OCI-LY3 (cell line): ENCODE results near the gene CPA4.
"Not testable (repeated sequence)": the region's sequence is repeated elsewhere in the genome, so short reads cannot be mapped to it uniquely, and the experiment has no call there.

Source experiments
- H2AFZ ChIP-seq: fragments of 200-600, 300-600 bp; shearing (Covaris generic); 2 replicates; pipeline ENCODE4 v1.6.0; 2014; ENCODE audit warnings: antibody characterized with exemption, low read depth, low read length
- H3K27ac ChIP-seq: fragments of 200-600, 300-600 bp; sonication (generic); 2 replicates; pipeline ENCODE4 v1.5.1; 2014; ENCODE audit warnings: mild to moderate bottlenecking, low read length, moderate library complexity, mixed read lengths
- H3K27me3 ChIP-seq: fragments of 200-600, 300-600 bp; sonication (generic); 2 replicates; pipeline ENCODE4 v1.6.1; 2014; ENCODE audit warnings: low read depth, low read length, mixed read lengths
- H3K36me3 ChIP-seq: fragments of 200-600, 300-600 bp; sonication (generic); replicated peaks from 2 replicates; pipeline ENCODE3; 2014; ENCODE audit warnings: low read depth, low read length, mixed read lengths
- H3K4me1 ChIP-seq: fragments of 300-600, 200-600 bp; sonication (generic); 2 replicates; pipeline ENCODE4 v1.6.1; 2014; ENCODE audit warnings: low read length, mixed read lengths
- H3K4me2 ChIP-seq: fragments of 200-600, 300-600 bp; sonication (generic); 2 replicates; pipeline ENCODE4 v1.6.1; 2014; ENCODE audit warnings: low read length, mixed read lengths
- H3K4me3 ChIP-seq: fragments of 300-600, 200-600 bp; sonication (generic); 2 replicates; pipeline ENCODE4 v1.5.1; 2014; ENCODE audit warnings: antibody characterized with exemption, mild to moderate bottlenecking, low read length, moderate library complexity
- H3K79me2 ChIP-seq: fragments of 300-600, 200-600 bp; shearing (Covaris generic); 2 replicates; pipeline ENCODE4 v1.6.1; 2014; ENCODE audit warnings: mild to moderate bottlenecking, low read length, mixed read lengths
- H3K9ac ChIP-seq: fragments of 300-600, 200-600 bp; shearing (Covaris generic); 2 replicates; pipeline ENCODE4 v1.6.0; 2014; ENCODE audit warnings: mild to moderate bottlenecking, low read length, moderate library complexity
- H3K9me3 ChIP-seq: fragments of 200-600, 300-600 bp; shearing (Covaris generic); 2 replicates; pipeline ENCODE4 v1.6.1; 2014; ENCODE audit warnings: low read length, mixed read lengths; ENCODE audit not compliant: insufficient read depth
- H4K20me1 ChIP-seq: fragments of 200-600, 300-600 bp; sonication (generic); 2 replicates; pipeline ENCODE4 v1.6.1; 2016; ENCODE audit warnings: low read length, mixed read lengths; ENCODE audit not compliant: insufficient read depth
- CTCF ChIP-seq: fragments of 200-600, 300-600 bp; sonication (generic); IDR thresholded peaks from 2 replicates; pipeline ENCODE4 v1.5.1; 2014; ENCODE audit warnings: antibody characterized with exemption, low read length, low read depth
- EZH2phosphoT487 ChIP-seq: fragments of 200-600 bp; shearing (Covaris generic); IDR thresholded peaks from 2 replicates; pipeline ENCODE4 v1.6.1; 2018; ENCODE audit warnings: antibody characterized with exemption, mixed run types, low read depth

CPA4 gene

GRCh38 chr7:130314305-130314704 lies 21.3 kb downstream of the CPA4 start:
- peaks cover 12% of the 10 kb centered on the region for H3K4me1 ChIP-seq
- H4K20me1 ChIP-seq: no peaks in the 10 kb centered on the region
- peaks cover 20% of the 10 kb centered on the region; the same call in 1 of the 2 replicates for H3K27me3 ChIP-seq
- H3K36me3 ChIP-seq: no peaks in the 10 kb centered on the region
- no peak for TF ChIP-seq CTCF
- no peak overlapping the region for H3K4me2 ChIP-seq
- no peaks in the 10 kb centered on the region for H3K79me2 ChIP-seq
- H3K9ac ChIP-seq: no peak overlapping the region
- no peak overlapping the region for H3K27ac ChIP-seq
- no peaks in the 10 kb centered on the region for H3K9me3 ChIP-seq
- no peak overlapping the region for H2AFZ ChIP-seq
- no peak overlapping the region for H3K4me3 ChIP-seq

DNA sequence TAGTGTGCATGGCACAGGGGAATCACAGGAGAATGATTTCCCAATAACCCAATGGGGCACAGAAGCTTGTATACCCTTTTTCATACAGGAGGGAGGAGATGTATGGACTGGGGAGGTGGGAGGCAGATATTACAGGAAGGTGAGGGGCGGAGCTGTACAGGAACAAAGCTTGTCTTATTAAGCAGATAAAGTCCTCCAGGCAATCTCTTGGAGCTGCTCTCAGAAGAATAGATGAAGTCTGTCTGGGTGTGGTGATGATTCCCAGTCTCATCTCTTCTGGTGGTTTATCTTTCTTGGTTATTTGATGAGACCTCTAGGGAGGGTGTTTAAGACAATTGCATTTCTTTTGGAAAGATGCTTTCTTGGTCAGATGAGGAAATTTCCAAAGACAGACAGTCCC lies 26.6 kb downstream of the CPA4 start:
- H3K79me2 ChIP-seq: no peaks in the 10 kb centered on the region
- no peaks in the 10 kb centered on the region for H3K9me3 ChIP-seq
- H3K4me3 ChIP-seq: no peak overlapping the region
- no peaks in the 10 kb centered on the region for H3K36me3 ChIP-seq
- no peaks in the 10 kb centered on the region for H4K20me1 ChIP-seq
- no peak for TF ChIP-seq EZH2phosphoT487
- no peak for TF ChIP-seq CTCF
- peaks cover 5% of the 10 kb centered on the region; the same call in 1 of the 2 replicates for H3K27me3 ChIP-seq
- H2AFZ ChIP-seq: no peak overlapping the region
- no peak overlapping the region for H3K4me2 ChIP-seq
- H3K9ac ChIP-seq: no peak overlapping the region
- no peaks in the 10 kb centered on the region for H3K4me1 ChIP-seq
- no peak overlapping the region for H3K27ac ChIP-seq

- not testable (repeated sequence) for H3K4me3 ChIP-seq, H2AFZ ChIP-seq, H3K9ac ChIP-seq, H3K79me2 ChIP-seq, H3K4me2 ChIP-seq, H3K36me3 ChIP-seq, H3K27ac ChIP-seq, H3K9me3 ChIP-seq, H4K20me1 ChIP-seq, H3K4me1 ChIP-seq, H3K27me3 ChIP-seq
Measured at GRCh38 chr7:130321542-130322229, 28.7 kb downstream of the CPA4 start.

GRCh38 chr7:130322615-130323014 lies 29.7 kb downstream of the CPA4 start:
- no peaks in the 10 kb centered on the region for H3K27me3 ChIP-seq
- no peak overlapping the region for H2AFZ ChIP-seq
- TF ChIP-seq EZH2phosphoT487 (no peak), CTCF (no peak)
- no peaks in the 10 kb centered on the region for H3K79me2 ChIP-seq
- H3K36me3 ChIP-seq: no peaks in the 10 kb centered on the region
- H3K9me3 ChIP-seq: no peaks in the 10 kb centered on the region
- H4K20me1 ChIP-seq: no peaks in the 10 kb centered on the region
- no peaks in the 10 kb centered on the region for H3K4me1 ChIP-seq
- no peak overlapping the region for H3K4me2 ChIP-seq
- no peak overlapping the region for H3K9ac ChIP-seq
- H3K27ac ChIP-seq: no peak overlapping the region
- no peak overlapping the region for H3K4me3 ChIP-seq
